Psoas muscle (tissue), 8 donors: ENCODE measurements around the gene CABLES1. TPM values are rescaled to one million over a fixed set of nuclear protein-coding genes. Genes with fewer than 3 reads are reported as not detected.
"Not testable (repeated sequence)": the region's sequence is repeated elsewhere in the genome, so short reads cannot be mapped to it uniquely, and the experiment has no call there.

Experiments
- ATAC-seq, 4 donors: fragments of 200-7000 bp; cut with Tn5 transposase; one replicate each; pipeline ENCODE4 v1.9.1; 2020; ENCODE audit warnings: moderate library complexity in 3 of 4, mild to moderate bottlenecking in 2 of 4
- DNase-seq, 2 donors: peaks; one replicate each; pipeline ENCODE4 v3.0.0-alpha.2; 2020
- H3K27ac ChIP-seq: fragments of 200-600 bp; one replicate; pipeline ENCODE4 v1.8.0; 2022
- H3K27me3 ChIP-seq, 3 donors: fragments of 200-600 bp in 1 of 3; one replicate each; pipeline versions ENCODE4 v1.6.1 to v1.8.0; 2013 to 2022; ENCODE audit warnings: low read length in 2 of 3, mild to moderate bottlenecking in 2 of 3, moderate library complexity in 1 of 3; ENCODE audit not compliant: insufficient read depth in 3 of 3
- H3K36me3 ChIP-seq, 2 donors: fragments of 200-600 bp in 1 of 2; one replicate each; pipeline versions ENCODE4 v1.6.1 to v1.8.0; 2013 to 2022; ENCODE audit warnings: low read depth in 1 of 2, mild to moderate bottlenecking in 1 of 2, moderate library complexity in 1 of 2; ENCODE audit not compliant: insufficient read depth in 1 of 2
- H3K4me1 ChIP-seq: fragments of 200-600 bp; one replicate; pipeline ENCODE4 v1.8.0; 2022
- H3K4me3 ChIP-seq: fragments of 200-600 bp; one replicate; pipeline ENCODE4 v1.8.0; 2022; ENCODE audit warnings: mild to moderate bottlenecking
- H3K9me3 ChIP-seq: fragments of 200-600 bp; one replicate; pipeline ENCODE4 v1.8.0; 2022
- CTCF ChIP-seq: fragments of 200-600 bp; IDR thresholded peaks from one replicate; pipeline ENCODE4 v1.8.0; 2022; ENCODE audit warnings: antibody characterized with exemption
- WGBS, 3 donors: extraction: QIAGEN DNeasy Blood & Tissue Kit; methylation state at CpG; one replicate each; pipeline versions ENCODE4 v1.1.6 to v1.1.7; 2013; 5-methylcytosine and 5-hydroxymethylcytosine counted together
- intact Hi-C, 2 donors: fragments of 100-400 bp; cut with DNase I; formaldehyde crosslinking; loops; one replicate each; pipeline versions ENCODE4 v1.11.0 to v1.14.2; 2022
- polyA plus RNA-seq, 3 donors: library from polyadenylated mRNA; stranded (reverse); fragments of 200-250 nt; gene quantifications; one replicate each; pipeline ENCODE4 v1.2.3, GENCODE V29; 2013
- total RNA-seq, 4 donors: library from RNA; stranded (reverse); fragmentation: NEBNext Ultra II Directional in 2 of 4; extraction: Animal tissue kit (Norgen Biotek cat#: 25700) in 2 of 4; gene quantifications; one replicate each; pipeline versions ENCODE4 v1.2.1 to v1.2.4, GENCODE V29; 2021 to 2023
- donor health status: healthy with polysubstance abuse.
- donor health status: DM: no; HTN: no; CAD: no; lungs with moderate emphysema.
- donor health status: Bipolar disorder and iron deficiency.
- donor health status: healthy.
- donor health status: DM: yes; HTN: yes; CAD: no.
- donor health status: DM: no; HTN: no; CAD: no.
- donor health status: DM: no; HTN: no; CAD: no.
- donor health status: DM: yes; HTN: yes; CAD: no.

CABLES1 gene
- total and polyA plus RNA-seq, 7 donors: 0.42 to 1.5 (median 0.98) TPM

GRCh38 chr18:23268641-23269040 lies 133.4 kb downstream of the CABLES1 start:
- DNase-seq (no peak), ATAC-seq (no peak)
- intact Hi-C loops: no loop called here
- 73 to 85% (median 77%) methylated on average over 8 of the region's 8 CpGs for WGBS, 3 donors
- no peak overlapping the region for H3K27ac ChIP-seq
- no peaks in the 10 kb centered on the region for H3K27me3 ChIP-seq
- no peak for TF ChIP-seq CTCF
- no peaks in the 10 kb centered on the region for H3K36me3 ChIP-seq
- no peaks in the 10 kb centered on the region for H3K4me1 ChIP-seq
- no peaks in the 10 kb centered on the region for H3K9me3 ChIP-seq
- H3K4me3 ChIP-seq: no peak overlapping the region

GRCh38 chr18:23269068-23269467 lies 133.8 kb downstream of the CABLES1 start:
- H3K27me3 ChIP-seq, H3K4me1 ChIP-seq, H3K27ac ChIP-seq, H3K9me3 ChIP-seq, intact Hi-C loops, H3K36me3 ChIP-seq, H3K4me3 ChIP-seq, ATAC-seq, DNase-seq: not testable (repeated sequence)
- WGBS, 3 donors: 73 to 76% (median 73%) methylated on average over 1 of the region's 1 CpG

GRCh38 chr18:23269928-23270327 lies 134.6 kb downstream of the CABLES1 start:
- H3K4me3 ChIP-seq: no peak overlapping the region
- no peaks in the 10 kb centered on the region for H3K36me3 ChIP-seq
- 96 to 100% (median 98%) methylated on average over 2 of the region's 2 CpGs for WGBS, 3 donors
- H3K4me1 ChIP-seq: no peaks in the 10 kb centered on the region
- no peaks in the 10 kb centered on the region for H3K9me3 ChIP-seq
- no peak overlapping the region for H3K27ac ChIP-seq
- ATAC-seq (no peak), DNase-seq (no peak)
- intact Hi-C loops: no loop called here
- H3K27me3 ChIP-seq: no peaks in the 10 kb centered on the region
- no peak for TF ChIP-seq CTCF

- TF ChIP-seq CTCF: no peak
- no peak for ATAC-seq
- no peak overlapping the region for H3K4me3 ChIP-seq
- H3K4me1 ChIP-seq: no peaks in the 10 kb centered on the region
- H3K36me3 ChIP-seq: no peaks in the 10 kb centered on the region
- DNase-seq: no peak
- no peak overlapping the region for H3K27ac ChIP-seq
- H3K9me3 ChIP-seq: no peaks in the 10 kb centered on the region
- H3K27me3 ChIP-seq: no peaks in the 10 kb centered on the region
- WGBS, 3 donors: 69 to 74% (median 73%) methylated on average over 4 of the region's 4 CpGs
- intact Hi-C loops: no loop called here
Observed at GRCh38 chr18:23270986-23271680, 135.8 kb downstream of the CABLES1 start.

- DNase-seq (no peak), ATAC-seq (no peak)
- Histone ChIP-seq H3K36me3 (no peaks in the 10 kb centered on the region), H3K4me3 (no peak overlapping the region), H3K27ac (no peak overlapping the region), H3K27me3 (no peaks in the 10 kb centered on the region), H3K4me1 (no peaks in the 10 kb centered on the region), H3K9me3 (no peaks in the 10 kb centered on the region)
- TF ChIP-seq CTCF: no peak
- intact Hi-C loops: no loop called here
- WGBS, 3 donors: 83 to 90% (median 84%) methylated on average over 11 of the region's 11 CpGs
Observed at GRCh38 chr18:23272498-23273232, 137.4 kb downstream of the CABLES1 start.
